ENCODE measurements around the gene GRK4.
A peak's percentile ranks its signal among the peaks of the same experiment; 100 is the strongest.

GRK4 gene

DNA sequence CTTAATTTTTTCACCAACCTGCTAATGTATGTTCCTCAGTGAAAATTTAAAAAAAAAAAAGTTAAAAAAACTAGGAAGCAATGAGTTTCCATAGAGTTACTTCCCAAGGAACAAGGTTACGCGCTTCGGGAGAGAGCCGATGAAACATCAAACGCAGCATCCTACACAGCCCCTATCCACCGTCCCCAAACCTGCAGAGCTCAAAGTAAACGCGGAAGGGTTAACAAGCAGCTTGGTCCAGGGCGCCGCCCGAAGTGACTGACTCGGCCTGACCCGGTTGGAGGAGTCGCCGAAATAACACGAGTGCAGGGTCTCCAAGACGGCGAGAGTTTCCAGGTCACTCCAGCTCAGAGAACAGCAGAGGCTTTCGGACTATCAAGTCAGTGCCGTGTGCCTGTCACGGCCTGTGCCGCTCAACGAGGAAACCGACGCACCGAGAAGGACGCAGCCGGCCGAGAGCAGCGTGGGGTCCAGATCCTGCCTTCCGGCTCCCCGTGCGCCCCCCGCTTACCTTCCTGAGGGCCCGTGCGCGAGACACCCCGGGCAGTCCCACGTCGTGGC lies 677 bp upstream of the GRK4 start:
- peak; percentile 38 for DNase-seq
- in situ Hi-C loops (cut with HindIII; ENCODE audit: low pct_ligation_motif_present, low sequenced_read_pairs): no loop called here

DNA sequence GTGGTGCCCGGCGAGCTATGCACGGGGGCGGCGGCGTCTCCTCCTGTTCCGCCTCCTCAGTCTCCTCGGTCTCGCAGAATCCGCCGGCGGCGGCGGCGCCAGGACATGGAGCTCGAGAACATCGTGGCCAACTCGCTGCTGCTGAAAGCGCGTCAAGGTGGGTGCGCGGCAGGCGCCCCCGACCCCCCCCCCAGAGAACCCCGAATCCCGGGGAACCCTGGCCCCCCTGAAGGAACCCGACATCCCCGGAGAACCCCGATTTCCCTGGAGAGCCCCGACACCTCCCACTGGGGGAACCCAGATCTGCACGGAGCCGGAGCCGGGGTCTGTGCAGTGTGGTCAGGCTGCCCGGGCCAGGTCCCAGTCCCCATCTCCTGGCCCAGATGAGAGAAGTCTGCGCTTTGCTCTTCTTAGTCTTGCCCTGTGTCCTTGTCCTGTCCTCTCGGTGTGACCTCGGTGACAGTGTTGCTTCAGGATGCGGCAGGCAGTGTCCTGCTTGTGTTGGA lies 648 bp downstream of the GRK4 start:
- TF ChIP-seq, protein P1, sequence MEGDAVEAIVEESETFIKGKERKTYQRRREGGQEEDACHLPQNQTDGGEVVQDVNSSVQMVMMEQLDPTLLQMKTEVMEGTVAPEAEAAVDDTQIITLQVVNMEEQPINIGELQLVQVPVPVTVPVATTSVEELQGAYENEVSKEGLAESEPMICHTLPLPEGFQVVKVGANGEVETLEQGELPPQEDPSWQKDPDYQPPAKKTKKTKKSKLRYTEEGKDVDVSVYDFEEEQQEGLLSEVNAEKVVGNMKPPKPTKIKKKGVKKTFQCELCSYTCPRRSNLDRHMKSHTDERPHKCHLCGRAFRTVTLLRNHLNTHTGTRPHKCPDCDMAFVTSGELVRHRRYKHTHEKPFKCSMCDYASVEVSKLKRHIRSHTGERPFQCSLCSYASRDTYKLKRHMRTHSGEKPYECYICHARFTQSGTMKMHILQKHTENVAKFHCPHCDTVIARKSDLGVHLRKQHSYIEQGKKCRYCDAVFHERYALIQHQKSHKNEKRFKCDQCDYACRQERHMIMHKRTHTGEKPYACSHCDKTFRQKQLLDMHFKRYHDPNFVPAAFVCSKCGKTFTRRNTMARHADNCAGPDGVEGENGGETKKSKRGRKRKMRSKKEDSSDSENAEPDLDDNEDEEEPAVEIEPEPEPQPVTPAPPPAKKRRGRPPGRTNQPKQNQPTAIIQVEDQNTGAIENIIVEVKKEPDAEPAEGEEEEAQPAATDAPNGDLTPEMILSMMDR (IDR thresholded peaks at IDR 0.05; ENCODE audit: low read depth, low read length, missing control alignments): no peak
- H3K27me3 ChIP-seq (replicated peaks): no peaks in the 10 kb centered on the region
- no peaks in the 10 kb centered on the region for H3K36me3 ChIP-seq (replicated peaks)
- H3K27ac ChIP-seq: peak overlapping the region; percentile 26
- H3K4me3 ChIP-seq (ENCODE audit: low read depth, low read length): peak overlapping the region; percentile 77
- DNase-seq: peak; percentile 50
- in situ Hi-C loops (cut with HindIII; ENCODE audit: low pct_ligation_motif_present, low sequenced_read_pairs): no loop called here

More for the DNA sequence above, 677 bp upstream of the GRK4 start:
- TF ChIP-seq, protein P1 (IDR thresholded peaks at IDR 0.05; ENCODE audit: low read depth, low read length, missing control alignments): no peak
- Histone ChIP-seq H3K27ac (peak overlapping the region; percentile 80), H3K36me3 (replicated peaks) (peaks cover 3% of the 10 kb centered on the region), H3K4me3 (ENCODE audit: low read depth, low read length) (peak overlapping the region; percentile 77), H3K27me3 (replicated peaks) (no peaks in the 10 kb centered on the region)

DNA sequence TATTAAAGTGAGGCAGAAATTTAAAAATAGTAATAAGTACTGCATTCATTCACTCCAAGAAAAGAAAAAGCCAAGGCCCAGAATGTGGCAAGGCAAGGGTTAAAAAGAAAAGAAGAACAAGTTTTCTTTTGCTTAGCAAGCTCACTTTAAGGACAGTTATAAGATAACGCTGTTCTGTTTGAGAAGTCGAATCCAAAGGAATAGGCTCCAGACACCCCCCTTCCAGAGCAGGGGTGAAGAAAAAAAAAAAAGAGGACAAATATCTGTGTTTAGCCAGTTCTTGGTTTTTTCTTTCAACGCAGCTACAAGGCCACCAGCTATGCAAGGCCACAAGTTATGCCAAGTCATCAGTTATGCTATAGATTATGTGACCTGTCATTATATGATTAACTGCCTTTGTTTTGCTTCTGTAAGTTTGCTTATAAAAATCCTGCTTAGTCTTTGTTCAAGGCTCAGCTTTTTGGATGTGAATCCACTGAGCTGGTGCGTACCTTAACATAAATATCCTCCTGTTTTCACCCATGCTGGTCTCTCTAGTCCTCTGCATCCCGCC lies 1.4 kb downstream of the GRK4 start:
- in situ Hi-C loops (cut with HindIII; ENCODE audit: low pct_ligation_motif_present, low sequenced_read_pairs): no loop called here
- H3K4me3 ChIP-seq (ENCODE audit: low read depth, low read length): peak overlapping the region; percentile 77

DNA sequence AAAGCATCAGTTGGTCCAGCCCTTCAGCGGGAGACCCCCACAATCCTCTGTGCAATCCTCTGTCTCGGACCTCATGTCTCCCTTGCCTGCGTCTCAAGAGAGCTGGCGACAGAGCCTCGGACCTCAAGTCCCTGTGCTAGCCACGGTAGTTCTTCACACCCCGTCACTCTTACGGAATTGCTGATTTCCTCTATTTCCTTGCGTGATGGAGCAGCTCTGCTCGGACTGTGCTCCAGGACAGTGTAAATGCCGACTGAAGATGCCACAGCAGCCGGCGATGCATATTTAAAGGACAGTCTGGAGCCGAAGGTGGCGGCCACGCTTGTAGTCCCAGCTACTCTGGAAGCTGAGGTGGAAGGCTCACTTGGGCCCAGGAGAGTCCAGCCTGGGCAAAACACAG lies 1.9 kb downstream of the GRK4 start:
- Histone ChIP-seq H3K27me3 (replicated peaks) (no peaks in the 10 kb centered on the region), H3K4me3 (ENCODE audit: low read depth, low read length) (no peak overlapping the region), H3K36me3 (replicated peaks) (no peaks in the 10 kb centered on the region), H3K27ac (no peak overlapping the region)
- no peak for DNase-seq
- in situ Hi-C loops (cut with HindIII; ENCODE audit: low pct_ligation_motif_present, low sequenced_read_pairs): no loop called here
- TF ChIP-seq, protein P1 (IDR thresholded peaks at IDR 0.05; ENCODE audit: low read depth, low read length, missing control alignments): no peak

More for the DNA sequence above, 1.4 kb downstream of the GRK4 start:
- Histone ChIP-seq H3K36me3 (replicated peaks) (no peaks in the 10 kb centered on the region), H3K27ac (no peak overlapping the region), H3K27me3 (replicated peaks) (no peaks in the 10 kb centered on the region)
- no peak for DNase-seq
- TF ChIP-seq, protein P1 (IDR thresholded peaks at IDR 0.05; ENCODE audit: low read depth, low read length, missing control alignments): no peak

DNA sequence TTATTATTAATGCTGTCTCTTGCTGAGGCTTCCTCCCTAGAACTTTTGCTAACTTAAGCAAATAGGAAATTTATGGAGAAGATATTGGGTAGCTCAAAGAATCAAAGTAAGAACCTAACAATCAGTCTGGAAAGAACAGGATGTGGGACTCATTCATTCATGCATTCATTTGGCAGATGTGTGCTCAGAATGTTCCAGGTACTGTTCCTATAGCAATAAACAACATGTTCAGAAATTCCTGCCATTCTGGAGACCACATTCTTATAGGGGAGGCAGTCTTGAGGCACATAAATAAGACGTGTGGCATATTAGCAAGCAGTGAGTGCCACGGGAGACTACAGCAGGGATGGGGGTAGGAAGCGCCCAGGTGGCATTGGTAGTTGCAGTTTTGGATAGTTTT lies 5.0 kb downstream of the GRK4 start:
- DNase-seq: no peak
- H3K36me3 ChIP-seq (replicated peaks): no peaks in the 10 kb centered on the region
- no peak overlapping the region for H3K4me3 ChIP-seq (ENCODE audit: low read depth, low read length)
- in situ Hi-C loops (cut with HindIII; ENCODE audit: low pct_ligation_motif_present, low sequenced_read_pairs): no loop called here
- no peak overlapping the region for H3K27ac ChIP-seq
- H3K27me3 ChIP-seq (replicated peaks): no peaks in the 10 kb centered on the region
- TF ChIP-seq, protein P1 (IDR thresholded peaks at IDR 0.05; ENCODE audit: low read depth, low read length, missing control alignments): no peak
